Pancreas (tissue), 10 donors: ENCODE results near the gene TAAR1. TPM values are rescaled to one million over a fixed set of nuclear protein-coding genes. Genes with fewer than 3 reads are reported as not detected.

Experiments used
- ATAC-seq, 4 donors: fragments of 200-7000 bp; cut with Tn5 transposase; one replicate each; pipeline versions ENCODE4 v1.8.0 to v1.9.1; 2020; ENCODE audit warnings: mild to moderate bottlenecking in 4 of 4, moderate library complexity in 4 of 4
- DNase-seq, 6 donors: peaks; one replicate each; pipeline ENCODE4 v3.0.0-alpha.2; 2020
- FAIRE-seq: peaks from 2 replicates; lab custom pipeline; 2012; peaks lifted over from hg19 to GRCh38; lab: Jason Lieb, UNC
- H3K27ac ChIP-seq, 4 donors: fragments of 200-600 bp; sonication (generic); 1 replicate in 3 of 4; 2 replicates in 1 of 4; pipeline versions ENCODE4 v1.5.0 to v1.8.0; 2020
- H3K27me3 ChIP-seq, 4 donors: fragments of 200-600 bp; one replicate each; pipeline ENCODE4 v1.8.0; 2021
- H3K36me3 ChIP-seq, 3 donors: fragments of 200-600 bp; sonication (generic) in 1 of 3; one replicate each; pipeline versions ENCODE4 v1.5.0 to v1.8.0; 2020 to 2021
- H3K4me1 ChIP-seq, 3 donors: fragments of 200-600 bp; one replicate each; pipeline ENCODE4 v1.8.0; 2021
- H3K4me3 ChIP-seq, 4 donors: fragments of 200-600 bp; sonication (generic) in 2 of 4; one replicate each; pipeline versions ENCODE4 v1.5.0 to v1.8.0; 2020 to 2021
- H3K9me3 ChIP-seq, 4 donors: fragments of 200-600 bp; one replicate each; pipeline ENCODE4 v1.8.0; 2021
- WGBS, 2 donors: extraction: QIAGEN DNeasy Blood & Tissue Kit; methylation state at CpG; one replicate each; pipeline ENCODE4 v1.1.7; 2013; 5-methylcytosine and 5-hydroxymethylcytosine counted together
- intact Hi-C, 3 donors: fragments of 100-400 bp; cut with DNase I; formaldehyde crosslinking; loops; one replicate each; pipeline versions ENCODE4 v1.11.1 to v1.14.2; 2022
- polyA plus RNA-seq, 2 donors: library from polyadenylated mRNA; stranded (reverse); fragments of 200-250 nt; gene quantifications; one replicate each; pipeline ENCODE4 v1.2.3, GENCODE V29; 2013
- total RNA-seq, 6 donors: library from RNA; stranded (reverse); fragmentation: NEBNext Ultra II Directional in 4 of 6; extraction: Animal tissue kit (Norgen Biotek cat#: 25700) in 4 of 6; gene quantifications; one replicate each; pipeline versions ENCODE4 v1.2.1 to v1.2.4, GENCODE V29; 2021 to 2023
- TF ChIP-seq, protein P1 (sequence below), 4 donors: fragments of 200-600 bp; sonication (generic) in 3 of 4; IDR thresholded peaks; one replicate each; pipeline versions ENCODE4 v1.5.0 to v1.8.0; 2021; ENCODE audit warnings: antibody characterized with exemption in 4 of 4
- donor health status: healthy with polysubstance abuse.
- donor health status: DM: no; HTN: no; CAD: no; lungs with moderate emphysema.
- donor health status: DM: no; HTN: no; CAD: no.
- donor health status: control.
- donor health status: control.
- donor health status: Bipolar disorder and iron deficiency.
- donor health status: DM: yes; HTN: yes; CAD: no.
- donor health status: DM: no; HTN: no; CAD: no.
- donor health status: DM: no; HTN: no; CAD: no.
- donor health status: DM: yes; HTN: yes; CAD: no.

Gene TAAR1
- total and polyA plus RNA-seq, 8 donors = 0.33 TPM; not detected in 7

DNA sequence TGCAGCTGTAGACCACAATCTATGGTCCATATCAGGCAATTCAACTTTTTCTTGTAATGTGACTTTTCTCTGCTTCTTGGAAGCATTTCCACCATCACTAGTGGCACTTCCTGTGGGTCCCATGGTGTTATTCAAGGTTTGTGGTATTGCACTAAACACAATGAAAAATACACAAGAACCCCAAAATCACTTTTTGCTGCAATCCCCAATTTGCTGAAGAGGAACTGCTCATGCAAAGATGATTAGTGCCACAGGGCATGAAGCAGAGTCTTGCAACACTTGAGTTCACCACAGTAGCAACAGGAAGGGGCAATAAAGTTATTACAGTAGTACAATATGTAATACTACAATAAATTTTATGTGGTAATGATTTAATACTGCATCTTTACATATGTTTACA lies 16.8 kb upstream of the TAAR1 start:
- Histone ChIP-seq H3K4me3 (no peak overlapping the region), H3K27me3 (no peaks in the 10 kb centered on the region), H3K36me3 (no peaks in the 10 kb centered on the region), H3K4me1 (peaks cover 0 to 9% (median 3%) of the 10 kb centered on the region in 3 donors), H3K9me3 (no peaks in the 10 kb centered on the region), H3K27ac (no peak overlapping the region)
- DNase-seq (no peak), FAIRE-seq (no peak), ATAC-seq (no peak)
- intact Hi-C loops = loop anchor here in 2 of 3 donors (10.0 kb wide), 1 partner anchor 89 kb away; no protein-coding TSS in a partner anchor
- TF ChIP-seq, protein P1, sequence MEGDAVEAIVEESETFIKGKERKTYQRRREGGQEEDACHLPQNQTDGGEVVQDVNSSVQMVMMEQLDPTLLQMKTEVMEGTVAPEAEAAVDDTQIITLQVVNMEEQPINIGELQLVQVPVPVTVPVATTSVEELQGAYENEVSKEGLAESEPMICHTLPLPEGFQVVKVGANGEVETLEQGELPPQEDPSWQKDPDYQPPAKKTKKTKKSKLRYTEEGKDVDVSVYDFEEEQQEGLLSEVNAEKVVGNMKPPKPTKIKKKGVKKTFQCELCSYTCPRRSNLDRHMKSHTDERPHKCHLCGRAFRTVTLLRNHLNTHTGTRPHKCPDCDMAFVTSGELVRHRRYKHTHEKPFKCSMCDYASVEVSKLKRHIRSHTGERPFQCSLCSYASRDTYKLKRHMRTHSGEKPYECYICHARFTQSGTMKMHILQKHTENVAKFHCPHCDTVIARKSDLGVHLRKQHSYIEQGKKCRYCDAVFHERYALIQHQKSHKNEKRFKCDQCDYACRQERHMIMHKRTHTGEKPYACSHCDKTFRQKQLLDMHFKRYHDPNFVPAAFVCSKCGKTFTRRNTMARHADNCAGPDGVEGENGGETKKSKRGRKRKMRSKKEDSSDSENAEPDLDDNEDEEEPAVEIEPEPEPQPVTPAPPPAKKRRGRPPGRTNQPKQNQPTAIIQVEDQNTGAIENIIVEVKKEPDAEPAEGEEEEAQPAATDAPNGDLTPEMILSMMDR (IDR thresholded peaks at IDR 0.05) = no peak

DNA sequence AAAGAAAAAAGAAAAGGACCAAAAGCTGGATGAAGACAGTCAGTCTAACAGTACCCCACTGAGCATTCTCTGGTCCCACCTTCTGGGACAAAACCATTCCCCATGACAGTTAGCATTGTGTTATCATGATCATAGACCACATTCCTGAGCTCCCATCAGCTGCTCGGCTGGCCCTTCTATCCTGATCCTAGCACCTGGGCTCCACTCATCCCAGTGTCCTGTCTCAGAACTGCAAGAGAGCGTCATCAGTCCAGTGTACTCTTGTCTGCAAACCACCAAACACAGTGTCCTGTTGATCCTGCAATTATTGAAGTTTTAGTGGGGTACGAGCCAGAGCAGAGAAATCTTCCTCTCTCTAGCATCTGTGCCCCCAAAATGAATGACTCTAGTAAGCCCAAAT lies 16.0 kb upstream of the TAAR1 start:
- intact Hi-C loops = loop anchor here in 2 of 3 donors (10.0 kb wide), 1 partner anchor 90 kb away; no protein-coding TSS in a partner anchor
- Histone ChIP-seq H3K4me1 (peaks cover 0 to 14% (median 8%) of the 10 kb centered on the region in 3 donors), H3K4me3 (no peak overlapping the region), H3K27ac (no peak overlapping the region), H3K27me3 (no peaks in the 10 kb centered on the region), H3K9me3 (no peaks in the 10 kb centered on the region), H3K36me3 (no peaks in the 10 kb centered on the region)
- DNase-seq (no peak), ATAC-seq (no peak), FAIRE-seq (no peak)
- TF ChIP-seq, protein P1 (IDR thresholded peaks at IDR 0.05) = no peak
- 64 to 78% methylated on average over 3 of the region's 3 CpGs for WGBS, 2 donors

- 74 to 83% methylated on average over 10 of the region's 10 CpGs for WGBS, 2 donors
- no peak overlapping the region for H3K27ac ChIP-seq
- no peak for FAIRE-seq
- H3K36me3 ChIP-seq = no peaks in the 10 kb centered on the region
- peaks cover 0 to 17% (median 12%) of the 10 kb centered on the region in 3 donors for H3K4me1 ChIP-seq
- H3K9me3 ChIP-seq = no peaks in the 10 kb centered on the region
- TF ChIP-seq, protein P1 (IDR thresholded peaks at IDR 0.05) = no peak
- intact Hi-C loops = loop anchor here in 2 of 3 donors (10.0 kb wide), 1 partner anchor 91 kb away; no protein-coding TSS in a partner anchor
- H3K27me3 ChIP-seq = no peaks in the 10 kb centered on the region
- ATAC-seq = no peak
- no peak for DNase-seq
- no peak overlapping the region for H3K4me3 ChIP-seq
These were observed 14.6 kb upstream of the TAAR1 start for GRCh38 chr6:132673376-132674094.

DNA sequence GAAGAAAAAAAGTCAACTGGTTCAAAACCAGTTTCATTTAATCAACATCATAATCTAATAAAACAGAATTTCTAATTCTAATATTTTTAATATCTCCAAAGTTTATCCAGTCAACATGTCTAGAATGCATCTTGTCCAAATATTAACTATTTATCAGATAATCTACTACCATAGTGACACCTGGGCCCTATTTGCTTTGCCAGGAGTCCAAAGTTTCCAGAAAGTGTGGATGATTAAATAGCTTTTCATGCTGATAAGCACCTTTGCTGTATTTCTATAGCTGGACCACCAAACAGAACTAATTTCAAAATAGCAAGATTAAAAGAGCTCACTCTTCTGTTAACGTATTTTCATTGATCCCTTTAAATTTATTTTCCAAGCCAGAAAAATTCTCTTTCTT lies 12.3 kb upstream of the TAAR1 start:
- Histone ChIP-seq H3K36me3 (no peaks in the 10 kb centered on the region), H3K9me3 (no peaks in the 10 kb centered on the region)

More for the DNA sequence above, 12.3 kb upstream of the TAAR1 start:
- DNase-seq (no peak), FAIRE-seq (no peak), ATAC-seq (peak in 1 of 4 donors; percentile 72)
- H3K27me3 ChIP-seq = no peaks in the 10 kb centered on the region
- peak overlapping the region in 1 of 4 donors; percentile 47 for H3K27ac ChIP-seq
- intact Hi-C loops = loop anchor here in 2 of 3 donors (10.0 kb wide), 1 partner anchor 94 kb away; no protein-coding TSS in a partner anchor
- H3K4me3 ChIP-seq = no peak overlapping the region
- TF ChIP-seq, protein P1 (IDR thresholded peaks at IDR 0.05) = no peak
- peaks cover 0 to 17% (median 12%) of the 10 kb centered on the region in 3 donors for H3K4me1 ChIP-seq
- 10 to 23% methylated on average over 1 of the region's 1 CpG for whole genome bisulfite sequencing, 2 donors
